Fibroblast of the aortic adventitia (primary cell): ENCODE data around the gene IFRD2. TPM values are rescaled to one million over a fixed set of nuclear protein-coding genes. Genes with fewer than 3 reads are reported as not detected.

Source experiments
- DNase-seq: peaks from one replicate; pipeline ENCODE4 v3.0.0-alpha.2; 2010; ENCODE audit warnings: low read depth
- H3K4me3 ChIP-seq: 2 replicates; pipeline ENCODE4 v1.5.1; 2011; ENCODE audit warnings: low read depth, mild to moderate bottlenecking, control low read depth, low read length, moderate library complexity
- CTCF ChIP-seq: IDR thresholded peaks from 2 replicates; pipeline ENCODE4 v1.5.1; 2011; ENCODE audit warnings: mild to moderate bottlenecking, low read length, control low read depth, inconsistent platforms; ENCODE audit not compliant: insufficient read depth
- total RNA-seq: library from RNA; depleted of rRNA; stranded (reverse); fragments of >200 nt; gene quantifications from 2 replicates; pipeline ENCODE4 v1.2.3, GENCODE V29; 2012; ENCODE audit warnings: low replicate concordance

IFRD2 gene
- total RNA-seq, 1 donor: 72.7 TPM

GRCh38 chr3:50278123-50278879 lies 13.9 kb downstream of the IFRD2 start:
- TF ChIP-seq CTCF: no peak
- no peak for DNase-seq
- no peak overlapping the region for H3K4me3 ChIP-seq

GRCh38 chr3:50276762-50277101 lies 15.5 kb downstream of the IFRD2 start:
- no peak overlapping the region for H3K4me3 ChIP-seq
- TF ChIP-seq CTCF: no peak
- no peak for DNase-seq

- H3K4me3 ChIP-seq: no peak overlapping the region
- DNase-seq: no peak
- TF ChIP-seq CTCF: no peak
These were observed 16.1 kb downstream of the IFRD2 start for GRCh38 chr3:50275996-50276761.

GRCh38 chr3:50275141-50275995 lies 16.9 kb downstream of the IFRD2 start:
- H3K4me3 ChIP-seq: no peak overlapping the region
- no peak for DNase-seq
- no peak for TF ChIP-seq CTCF

- H3K4me3 ChIP-seq: no peak overlapping the region
- TF ChIP-seq CTCF: peak; percentile 63
- DNase-seq: peak; percentile 53
These were observed 17.7 kb downstream of the IFRD2 start for GRCh38 chr3:50274371-50275104.

- TF ChIP-seq CTCF: no peak
- no peak overlapping the region for H3K4me3 ChIP-seq
These were observed 18.6 kb downstream of the IFRD2 start for GRCh38 chr3:50273689-50274065.

More at GRCh38 chr3:50273689-50274065, 18.6 kb downstream of the IFRD2 start:
- no peak for DNase-seq
